Ureter (tissue), 1 donor: ENCODE data around the gene TUBGCP2. TPM values are rescaled to one million over a fixed set of nuclear protein-coding genes. Genes with fewer than 3 reads are reported as not detected.
A peak's percentile ranks its signal among the peaks of the same experiment; 100 is the strongest.
"Not testable (repeated sequence)": the region's sequence is repeated elsewhere in the genome, so short reads cannot be mapped to it uniquely, and the experiment has no call there.

Source experiments
- DNase-seq: peaks from one replicate; pipeline ENCODE4 v3.0.0-alpha.2; 2020; ENCODE audit warnings: low spot score
- total RNA-seq: library from RNA; stranded (reverse); gene quantifications from one replicate; pipeline ENCODE4 v1.2.4, GENCODE V29; 2023
- donor health status: DM: yes; HTN: yes; CAD: no.

Gene TUBGCP2
- total RNA-seq, 1 donor from 2014 or later = 51.9 TPM

GRCh38 chr10:133265052-133265451 is 43.6 kb downstream of the TUBGCP2 start:
- not testable (repeated sequence) for DNase-seq

GRCh38 chr10:133264461-133264860 is 44.2 kb downstream of the TUBGCP2 start:
- DNase-seq = peak; percentile 61

DNA sequence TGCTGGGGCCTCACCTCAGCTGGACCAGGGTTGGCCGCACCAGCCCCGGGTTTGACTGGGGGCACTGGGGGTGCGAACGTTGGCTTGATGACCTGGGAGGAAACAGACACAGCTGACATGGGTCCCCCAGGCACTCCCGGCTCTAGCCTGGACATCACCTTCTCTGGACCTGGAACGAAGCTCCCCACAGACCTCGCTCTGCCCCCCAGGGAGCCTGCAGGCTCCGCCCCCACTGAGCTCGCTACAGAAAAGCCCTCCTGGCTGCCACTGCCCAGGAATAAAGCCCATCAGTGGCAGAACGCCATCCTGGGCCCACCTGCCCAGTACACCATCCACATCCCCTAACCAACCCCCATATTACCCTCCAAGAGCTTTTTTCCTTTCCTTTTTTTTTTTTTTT is 45.0 kb downstream of the TUBGCP2 start:
- no peak for DNase-seq

- DNase-seq = no peak
Observed at GRCh38 chr10:133262696-133263095, 46.0 kb downstream of the TUBGCP2 start.

DNA sequence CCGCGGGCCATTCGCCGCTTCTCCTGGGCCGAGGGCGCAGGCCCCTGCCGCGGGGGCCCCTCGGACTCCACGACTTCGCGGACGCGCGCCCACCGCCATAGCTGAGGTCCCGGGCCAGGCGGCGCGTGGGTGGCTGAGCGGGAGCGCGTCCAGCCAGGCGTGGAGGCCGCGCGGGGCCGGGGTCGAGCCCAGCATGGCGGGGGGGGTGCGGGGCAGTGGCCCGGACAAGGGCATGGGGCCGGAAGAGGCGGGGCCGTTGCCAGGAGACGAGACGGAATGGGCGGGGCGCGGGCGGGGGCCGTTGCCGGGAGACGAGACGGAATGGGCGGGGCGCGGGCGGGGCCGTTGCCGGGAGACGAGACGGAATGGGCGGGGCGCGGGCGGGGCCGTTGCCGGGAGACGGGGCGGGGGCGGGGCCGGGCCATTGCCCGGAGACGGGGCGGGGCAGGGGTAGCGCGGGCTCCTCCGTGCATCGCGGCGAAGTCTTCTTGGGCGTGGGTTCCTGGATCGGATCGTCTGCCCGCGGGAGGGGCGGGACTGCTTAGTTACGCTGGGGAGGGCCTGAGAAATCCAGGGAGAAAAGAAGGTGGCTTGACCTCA is 46.8 kb downstream of the TUBGCP2 start:
- DNase-seq = peak; percentile 92

- DNase-seq = peak; percentile 66
Observed at GRCh38 chr10:133260895-133261725, 47.6 kb downstream of the TUBGCP2 start.

GRCh38 chr10:133259602-133259989 is 49.1 kb downstream of the TUBGCP2 start:
- DNase-seq = no peak

DNA sequence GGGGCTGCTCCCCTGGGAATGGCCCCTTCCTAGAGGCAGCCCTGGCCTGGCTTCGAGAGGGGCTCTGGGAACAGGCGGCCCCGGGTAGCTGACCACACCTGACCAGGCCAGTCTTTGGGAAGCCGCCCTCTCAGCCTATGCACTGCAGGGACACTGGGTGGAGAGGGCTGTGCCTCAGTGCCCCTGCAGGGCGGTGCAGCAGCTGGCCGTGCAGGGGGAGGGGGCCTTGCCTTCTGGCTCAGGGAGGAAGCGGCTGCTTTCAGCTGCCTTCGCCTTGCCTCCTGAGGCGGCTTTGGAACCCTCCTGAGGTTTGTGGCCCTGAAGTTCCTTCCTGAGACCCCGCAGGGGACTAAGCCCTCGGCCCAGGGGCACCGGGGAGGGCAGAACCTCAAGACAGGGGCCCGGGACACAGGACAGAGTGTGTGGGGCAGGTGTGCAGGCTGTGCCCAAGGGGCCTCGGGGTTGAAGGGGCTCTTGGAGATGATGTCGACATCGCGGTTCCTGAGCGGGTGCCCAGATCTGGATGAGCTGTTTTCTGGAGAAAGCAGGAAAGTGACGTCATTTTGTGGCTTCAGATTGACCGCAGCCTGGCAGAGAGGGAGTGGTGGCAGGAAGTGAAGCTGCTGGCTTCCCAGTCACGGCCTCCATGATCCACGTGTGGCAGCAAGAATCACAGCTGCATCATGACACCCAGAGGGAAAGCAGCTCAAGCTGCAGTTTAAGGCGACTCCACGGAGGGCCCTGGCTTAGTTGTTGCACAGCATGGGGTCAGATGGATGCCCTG is 49.7 kb downstream of the TUBGCP2 start:
- DNase-seq = peak; percentile 91

DNA sequence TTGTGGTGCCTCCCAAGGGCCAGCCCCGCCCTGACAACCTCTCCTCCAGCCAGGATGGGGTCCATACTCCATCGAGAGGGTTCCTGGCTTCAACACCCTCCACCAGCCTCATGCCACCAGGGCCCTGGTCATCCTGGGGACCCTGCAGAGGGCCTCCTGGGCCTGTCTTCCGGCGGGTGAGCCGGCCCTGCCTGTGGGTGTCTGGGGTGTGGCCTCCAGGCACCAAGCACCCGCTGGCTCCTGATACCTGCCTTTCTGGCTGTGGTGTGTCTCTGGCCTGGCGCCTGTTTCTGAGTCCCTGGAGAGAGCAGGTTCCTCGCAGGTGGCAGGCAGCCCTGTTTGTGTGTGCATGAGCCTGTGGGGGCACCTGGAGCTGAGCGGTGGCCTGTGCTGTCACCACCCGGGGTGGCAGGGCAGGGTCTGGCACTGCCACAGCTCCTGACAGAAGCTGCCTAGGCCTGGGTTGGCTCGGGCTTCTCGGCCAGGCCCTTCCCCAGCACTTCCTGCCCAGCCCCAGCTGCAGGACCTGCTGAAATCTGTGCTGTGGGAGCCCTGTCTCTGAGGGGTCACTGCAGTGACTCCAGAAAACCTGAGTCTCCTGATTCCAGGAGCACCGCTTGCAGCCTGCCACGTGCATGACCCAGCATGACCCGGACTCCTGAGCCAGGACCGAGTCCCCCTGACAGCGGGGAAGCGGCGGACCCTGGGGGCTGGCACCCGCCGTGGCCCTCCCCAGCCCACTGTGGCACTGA is 50.4 kb downstream of the TUBGCP2 start:
- peak; percentile 62 for DNase-seq

GRCh38 chr10:133257489-133258065 is 51.1 kb downstream of the TUBGCP2 start:
- DNase-seq = peak; percentile 83

- DNase-seq = no peak
Observed at GRCh38 chr10:133255323-133255722, 53.3 kb downstream of the TUBGCP2 start.

DNA sequence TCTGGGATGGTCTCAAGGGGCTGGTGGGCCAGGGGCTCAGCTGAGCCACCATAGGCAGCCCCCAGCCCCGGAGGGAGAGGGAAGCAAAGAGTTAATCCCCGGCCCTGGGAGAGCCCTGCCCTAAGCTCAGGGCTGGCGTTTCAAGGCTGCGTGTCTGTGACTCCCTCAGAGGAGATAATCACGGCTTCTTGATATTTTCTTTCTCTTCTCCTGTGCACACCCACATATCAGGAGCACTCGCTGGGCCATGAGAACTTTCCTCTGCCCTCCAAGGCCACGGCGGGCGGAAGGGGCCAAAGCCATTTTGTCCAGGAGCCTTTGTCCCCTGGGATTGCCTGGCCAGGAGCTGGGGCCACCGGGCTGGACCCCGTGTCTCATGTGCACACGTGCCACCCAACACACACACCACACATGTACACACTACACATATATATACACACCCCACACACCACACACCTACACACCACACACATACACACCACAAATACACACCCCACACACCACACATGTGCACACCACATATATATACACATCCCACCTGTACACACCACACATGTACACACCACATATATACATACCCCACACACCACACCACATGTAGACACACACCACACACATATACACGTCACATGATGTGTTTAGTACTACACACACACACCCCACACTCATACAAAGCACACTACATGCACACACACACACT is 54.1 kb downstream of the TUBGCP2 start:
- no peak for DNase-seq

- no peak for DNase-seq
Observed at GRCh38 chr10:133253361-133253955, 55.2 kb downstream of the TUBGCP2 start.

- DNase-seq = no peak
Observed at GRCh38 chr10:133252223-133252552, 56.5 kb downstream of the TUBGCP2 start.

GRCh38 chr10:133251388-133252222 is 57.1 kb downstream of the TUBGCP2 start:
- no peak for DNase-seq

GRCh38 chr10:133249975-133250754 is 58.5 kb downstream of the TUBGCP2 start:
- no peak for DNase-seq

DNA sequence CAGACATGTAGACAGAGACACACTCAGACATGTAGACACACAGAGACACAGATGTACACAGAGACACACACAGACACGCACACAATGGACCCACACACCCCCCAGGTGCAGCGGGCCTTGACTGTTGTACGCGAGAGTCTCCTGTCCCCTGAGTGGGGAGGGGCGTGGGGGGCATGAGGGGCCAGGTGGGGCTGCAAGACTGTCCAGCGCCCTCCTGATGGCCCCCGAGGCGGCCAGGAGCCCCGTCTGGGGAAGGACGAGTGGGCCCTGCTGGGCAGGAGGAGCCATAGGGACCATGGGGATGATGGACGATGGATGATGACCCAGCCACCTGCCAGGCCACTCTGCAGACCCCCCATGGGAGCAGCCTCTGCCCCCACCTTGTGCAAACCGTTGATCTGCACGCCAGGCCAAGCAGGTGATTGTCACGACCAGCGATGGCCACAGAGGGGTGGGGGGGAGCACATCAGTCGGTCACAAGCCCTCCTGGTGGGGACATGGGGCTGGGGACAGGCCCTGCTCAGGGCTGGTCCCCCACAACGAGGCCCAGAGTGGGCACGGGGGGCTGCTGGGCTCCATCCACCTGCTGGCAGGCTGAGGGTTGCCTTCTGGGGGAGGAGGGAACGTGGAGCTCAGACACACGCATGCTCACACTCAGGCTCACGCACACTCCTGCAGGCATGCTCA is 59.4 kb downstream of the TUBGCP2 start:
- no peak for DNase-seq

GRCh38 chr10:133248334-133248715 is 60.3 kb downstream of the TUBGCP2 start:
- no peak for DNase-seq
